Fibroblast of pulmonary artery (primary cell): ENCODE results near the gene RIPOR1.
"Not testable (repeated sequence)": the region's sequence is repeated elsewhere in the genome, so short reads cannot be mapped to it uniquely, and the experiment has no call there.

Experiments used
- DNase-seq: peaks from one replicate; pipeline ENCODE4 v3.0.0-alpha.2; 2010; ENCODE audit warnings: low read depth
- H3K4me3 ChIP-seq: replicated peaks from 2 replicates; pipeline ENCODE4 v1.5.1; 2011; ENCODE audit warnings: low read depth, mild to moderate bottlenecking, control low read depth, low read length, moderate library complexity
- TF ChIP-seq, protein P1 (sequence below): IDR thresholded peaks from 2 replicates; pipeline ENCODE4 v1.5.1; 2011; ENCODE audit warnings: mild to moderate bottlenecking, control low read depth, low read length, inconsistent platforms; ENCODE audit errors: missing control alignments

The RIPOR1 gene

DNA sequence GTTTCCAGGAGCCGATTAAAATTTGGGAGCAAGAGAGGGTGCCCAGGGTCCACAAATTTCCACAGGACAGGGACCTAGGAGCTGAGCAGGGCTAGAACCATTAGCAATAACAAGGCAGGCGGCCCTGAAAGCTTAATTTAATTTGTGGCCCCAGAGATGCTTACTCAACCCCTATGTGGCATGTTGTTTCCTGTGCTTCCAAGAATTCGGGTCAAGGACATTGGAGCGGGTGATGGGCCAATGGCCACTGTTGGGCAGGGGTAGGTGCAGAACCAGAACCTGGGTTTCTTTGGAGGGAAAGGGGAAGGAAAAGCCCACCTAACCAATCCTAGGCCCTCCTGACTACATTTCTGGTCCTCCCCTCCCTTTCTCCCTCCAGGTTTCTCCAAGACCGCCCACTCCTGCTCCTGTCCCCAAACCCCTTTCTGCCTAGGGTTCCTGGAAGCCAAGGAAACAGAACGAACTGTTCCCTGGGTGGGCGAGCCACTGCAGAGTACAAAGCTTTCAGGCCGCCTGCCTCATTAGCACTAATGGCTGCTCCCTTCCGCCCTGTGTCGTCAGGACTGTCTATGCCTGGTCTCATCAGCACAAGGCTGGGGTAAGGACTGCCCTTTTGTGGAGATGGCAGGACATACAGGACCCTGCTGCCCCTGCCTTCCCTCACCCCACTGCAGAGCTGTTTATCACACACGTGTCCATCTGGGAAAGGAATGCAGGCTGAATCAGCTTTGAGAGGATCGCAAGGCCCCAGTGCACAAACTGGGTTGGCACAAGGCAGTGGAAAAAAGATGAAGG, 44.7 kb upstream of the RIPOR1 start:
- TF ChIP-seq, protein P1, sequence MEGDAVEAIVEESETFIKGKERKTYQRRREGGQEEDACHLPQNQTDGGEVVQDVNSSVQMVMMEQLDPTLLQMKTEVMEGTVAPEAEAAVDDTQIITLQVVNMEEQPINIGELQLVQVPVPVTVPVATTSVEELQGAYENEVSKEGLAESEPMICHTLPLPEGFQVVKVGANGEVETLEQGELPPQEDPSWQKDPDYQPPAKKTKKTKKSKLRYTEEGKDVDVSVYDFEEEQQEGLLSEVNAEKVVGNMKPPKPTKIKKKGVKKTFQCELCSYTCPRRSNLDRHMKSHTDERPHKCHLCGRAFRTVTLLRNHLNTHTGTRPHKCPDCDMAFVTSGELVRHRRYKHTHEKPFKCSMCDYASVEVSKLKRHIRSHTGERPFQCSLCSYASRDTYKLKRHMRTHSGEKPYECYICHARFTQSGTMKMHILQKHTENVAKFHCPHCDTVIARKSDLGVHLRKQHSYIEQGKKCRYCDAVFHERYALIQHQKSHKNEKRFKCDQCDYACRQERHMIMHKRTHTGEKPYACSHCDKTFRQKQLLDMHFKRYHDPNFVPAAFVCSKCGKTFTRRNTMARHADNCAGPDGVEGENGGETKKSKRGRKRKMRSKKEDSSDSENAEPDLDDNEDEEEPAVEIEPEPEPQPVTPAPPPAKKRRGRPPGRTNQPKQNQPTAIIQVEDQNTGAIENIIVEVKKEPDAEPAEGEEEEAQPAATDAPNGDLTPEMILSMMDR = no peak
- DNase-seq = no peak
- H3K4me3 ChIP-seq = no peak overlapping the region

DNA sequence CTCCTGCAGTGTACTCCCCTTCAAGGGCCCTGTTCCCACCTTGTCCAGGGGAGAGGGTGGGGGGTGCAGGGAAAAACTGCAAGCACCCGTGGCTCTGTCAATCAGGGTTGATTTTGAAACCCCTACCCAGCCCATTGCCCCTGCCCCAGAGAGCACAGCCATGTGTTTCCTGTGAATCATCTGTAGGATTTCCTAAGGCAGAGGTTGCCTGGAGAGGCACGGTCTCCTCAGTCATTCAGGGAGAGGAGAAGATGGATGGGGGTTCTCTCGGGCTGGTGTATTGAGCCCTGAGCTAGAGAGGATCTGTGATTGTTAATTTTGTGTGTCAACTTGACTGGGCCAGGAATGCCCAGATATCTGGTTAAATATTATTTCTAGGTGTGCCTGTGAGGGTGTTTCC, 41.8 kb upstream of the RIPOR1 start:
- no peak overlapping the region for H3K4me3 ChIP-seq
- TF ChIP-seq, protein P1 = no peak
- DNase-seq = peak; percentile 36

GRCh38 chr16:67487561-67487960, 41.1 kb upstream of the RIPOR1 start:
- DNase-seq, H3K4me3 ChIP-seq: not testable (repeated sequence)

GRCh38 chr16:67489401-67490083, 39.1 kb upstream of the RIPOR1 start:
- TF ChIP-seq, protein P1 = no peak
- no peak overlapping the region for H3K4me3 ChIP-seq
- no peak for DNase-seq

DNA sequence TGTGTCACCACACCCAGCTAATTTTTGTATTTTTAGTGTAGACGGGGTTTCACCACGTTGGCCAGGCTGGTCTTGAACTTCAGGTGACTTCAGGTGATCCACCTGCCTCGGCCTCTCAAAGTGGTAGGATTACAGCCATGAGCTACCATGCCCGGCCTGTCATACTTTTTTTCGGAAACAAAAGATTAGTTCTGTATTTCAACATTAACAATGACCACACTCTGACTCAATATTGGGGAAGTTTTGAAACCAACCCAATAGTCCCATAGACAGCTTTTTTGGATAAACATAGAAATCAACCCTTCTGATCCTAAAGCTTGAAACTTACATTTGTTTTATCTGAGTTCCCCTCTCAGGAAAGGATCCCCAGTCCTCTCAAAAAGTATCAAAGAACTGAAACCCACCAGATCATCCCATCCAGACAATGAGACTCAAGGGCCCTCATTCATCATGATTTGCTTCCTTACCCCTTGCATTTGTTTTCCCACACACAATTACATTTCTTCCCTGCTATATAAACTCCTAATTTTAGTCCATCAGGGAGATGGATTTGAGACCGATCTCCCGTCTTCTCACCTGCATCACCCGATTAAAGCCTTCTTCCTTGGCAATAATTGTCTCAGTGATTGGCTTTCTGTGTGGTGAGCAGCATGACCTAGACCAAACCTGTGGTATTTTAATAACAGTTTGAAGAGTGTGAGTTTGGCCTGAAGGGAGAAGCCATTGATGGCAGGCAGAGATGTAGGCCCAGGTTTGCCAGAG, 38.1 kb upstream of the RIPOR1 start:
- TF ChIP-seq, protein P1 = no peak
- no peak overlapping the region for H3K4me3 ChIP-seq
- DNase-seq = peak; percentile 48

GRCh38 chr16:67499106-67499505, 29.5 kb upstream of the RIPOR1 start:
- no peak overlapping the region for H3K4me3 ChIP-seq
- no peak for DNase-seq
- TF ChIP-seq, protein P1 = no peak
